CD4-positive, alpha-beta T cell (primary cell): ENCODE data around the gene ARL15. TPM values are rescaled to one million over a fixed set of nuclear protein-coding genes. Genes with fewer than 3 reads are reported as not detected.

Source experiments
- ATAC-seq: fragments of 200-7000 bp; cut with Tn5 transposase; one replicate; pipeline ENCODE4 v1.10.0; 2022; ENCODE audit warnings: mild to moderate bottlenecking; ENCODE audit not compliant: poor library complexity
- CTCF ChIA-PET: fragments of 350-600 bp; sonication (Branson Sonifier 250); formaldehyde crosslinking; loops from one replicate; lab custom pipeline; 2021; ENCODE audit warnings: antibody characterized with exemption, inconsistent platforms; lab: Charles Lee
- POLR2A ChIA-PET: fragments of 350-600 bp; sonication (Branson Sonifier 250); formaldehyde crosslinking; loops from one replicate; lab custom pipeline; 2021; ENCODE audit warnings: antibody characterized with exemption, inconsistent platforms; lab: Charles Lee
- DNase-seq, 14 experiments: peaks; one replicate each; pipeline ENCODE4 v3.0.0-alpha.2; 2013 to 2020; ENCODE audit warnings: mixed read lengths in 2 of 14
- H3K27ac ChIP-seq, 2 donors: one replicate each; pipeline versions ENCODE4 v1.5.1 to v1.7.0; 2013; ENCODE audit warnings: low read length in 2 of 2, low read depth in 1 of 2, mild to moderate bottlenecking in 1 of 2
- H3K27me3 ChIP-seq, 2 experiments: 1 replicate in 1 of 2; 2 replicates in 1 of 2; pipeline versions ENCODE4 v1.6.1 to v1.7.0; 2013; ENCODE audit warnings: low read length in 2 of 2, control low read depth in 1 of 2, mild to moderate bottlenecking in 1 of 2, moderate library complexity in 1 of 2; ENCODE audit not compliant: insufficient read depth in 2 of 2, control insufficient read depth in 1 of 2
- H3K36me3 ChIP-seq: one replicate; pipeline ENCODE4 v1.6.1; 2013; ENCODE audit warnings: low read length, control low read depth; ENCODE audit not compliant: insufficient read depth
- H3K4me1 ChIP-seq: one replicate; pipeline ENCODE4 v1.6.1; 2013; ENCODE audit warnings: low read length, control low read depth; ENCODE audit not compliant: insufficient read depth
- H3K4me3 ChIP-seq: one replicate; pipeline ENCODE4 v1.5.1; 2013; ENCODE audit warnings: mild to moderate bottlenecking, low read length, moderate library complexity
- H3K9me3 ChIP-seq, 2 experiments: 1 replicate in 1 of 2; 2 replicates in 1 of 2; pipeline versions ENCODE4 v1.6.1 to v1.7.0; 2013; ENCODE audit warnings: low read length in 2 of 2, mild to moderate bottlenecking in 2 of 2, control low read depth in 1 of 2, moderate library complexity in 1 of 2; ENCODE audit not compliant: control insufficient read depth in 1 of 2, insufficient read depth in 1 of 2
- H3K27ac Mint-ChIP-seq: one replicate; pipeline ENCODE4 v1.8.0; 2020; ENCODE audit warnings: mixed read lengths
- H3K27me3 Mint-ChIP-seq: one replicate; pipeline ENCODE4 v1.8.0; 2021; ENCODE audit warnings: mixed read lengths
- H3K36me3 Mint-ChIP-seq: one replicate; pipeline ENCODE4 v1.8.0; 2021; ENCODE audit warnings: low read depth, mixed read lengths
- H3K4me1 Mint-ChIP-seq: one replicate; pipeline ENCODE4 v1.8.0; 2021; ENCODE audit warnings: low read depth, mixed read lengths
- H3K4me3 Mint-ChIP-seq: one replicate; pipeline ENCODE4 v1.8.0; 2020; ENCODE audit warnings: mild to moderate bottlenecking, mixed read lengths
- H3K9me3 Mint-ChIP-seq: one replicate; pipeline ENCODE4 v1.8.0; 2020; ENCODE audit warnings: mixed read lengths
- intact Hi-C, 2 experiments: fragments of 100-400 bp; cut with DNase I in 1 of 2; cut with micrococcal nuclease in 1 of 2; formaldehyde crosslinking; loops; one replicate each; pipeline versions ENCODE4 v1.15.1 to v1.9.0; 2023 to 2025; cut with DNase I, micrococcal nuclease
- total RNA-seq, 174 experiments: library from RNA in 2 of 174; stranded (reverse) in 2 of 174; gene quantifications; one replicate each; pipeline ENCODE4 v1.2.3 and lab custom pipeline; 2021 to 2026
- TF ChIP-seq, protein P1 (sequence below): fragments of 200-600 bp; IDR thresholded peaks from one replicate; pipeline ENCODE4 v1.8.0; 2022; ENCODE audit warnings: antibody characterized with exemption, mild to moderate bottlenecking

Gene ARL15
- total RNA-seq, 2 experiments from 2014 or later: 9.1 to 10.6 TPM

DNA sequence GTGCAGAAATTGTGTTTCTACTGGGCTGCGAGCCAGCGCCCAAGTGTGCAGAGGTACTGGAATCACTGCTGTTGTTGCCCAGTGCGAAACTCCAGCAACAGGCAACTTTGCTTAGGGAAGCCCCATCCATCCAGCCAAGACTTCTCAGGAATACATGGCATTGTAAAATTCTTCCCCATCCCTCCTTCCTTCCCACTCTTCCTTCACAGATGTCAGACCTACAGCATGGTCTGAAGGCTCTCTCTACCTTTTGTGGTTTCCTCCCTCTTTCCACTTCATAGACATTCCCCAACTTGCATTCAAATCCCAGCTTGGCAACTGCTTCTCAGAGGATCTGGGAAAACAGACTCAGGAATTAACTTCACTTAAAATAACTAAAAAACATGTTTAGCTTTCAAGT, 30.4 kb downstream of the ARL15 start:
- Histone ChIP-seq H3K4me3 (no peak overlapping the region), H3K27ac (no peak overlapping the region), H3K4me1 (no peaks in the 10 kb centered on the region), H3K9me3 (no peaks in the 10 kb centered on the region), H3K36me3 (peaks cover 4% of the 10 kb centered on the region), H3K27me3 (no peaks in the 10 kb centered on the region)
- ChIA-PET POLR2A (no interaction called here), CTCF (no interaction called here)
- peaks cover 28% of the 10 kb centered on the region for H3K36me3 Mint-ChIP-seq
- no peak overlapping the region for H3K4me3 Mint-ChIP-seq
- TF ChIP-seq, protein P1, sequence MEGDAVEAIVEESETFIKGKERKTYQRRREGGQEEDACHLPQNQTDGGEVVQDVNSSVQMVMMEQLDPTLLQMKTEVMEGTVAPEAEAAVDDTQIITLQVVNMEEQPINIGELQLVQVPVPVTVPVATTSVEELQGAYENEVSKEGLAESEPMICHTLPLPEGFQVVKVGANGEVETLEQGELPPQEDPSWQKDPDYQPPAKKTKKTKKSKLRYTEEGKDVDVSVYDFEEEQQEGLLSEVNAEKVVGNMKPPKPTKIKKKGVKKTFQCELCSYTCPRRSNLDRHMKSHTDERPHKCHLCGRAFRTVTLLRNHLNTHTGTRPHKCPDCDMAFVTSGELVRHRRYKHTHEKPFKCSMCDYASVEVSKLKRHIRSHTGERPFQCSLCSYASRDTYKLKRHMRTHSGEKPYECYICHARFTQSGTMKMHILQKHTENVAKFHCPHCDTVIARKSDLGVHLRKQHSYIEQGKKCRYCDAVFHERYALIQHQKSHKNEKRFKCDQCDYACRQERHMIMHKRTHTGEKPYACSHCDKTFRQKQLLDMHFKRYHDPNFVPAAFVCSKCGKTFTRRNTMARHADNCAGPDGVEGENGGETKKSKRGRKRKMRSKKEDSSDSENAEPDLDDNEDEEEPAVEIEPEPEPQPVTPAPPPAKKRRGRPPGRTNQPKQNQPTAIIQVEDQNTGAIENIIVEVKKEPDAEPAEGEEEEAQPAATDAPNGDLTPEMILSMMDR: no peak
- intact Hi-C loops: no loop called here
- DNase-seq: no peak
- no peak overlapping the region for H3K27ac Mint-ChIP-seq
- peaks cover 2% of the 10 kb centered on the region for H3K9me3 Mint-ChIP-seq
- H3K4me1 Mint-ChIP-seq: peaks cover 16% of the 10 kb centered on the region
- H3K27me3 Mint-ChIP-seq: no peaks in the 10 kb centered on the region
- no peak for ATAC-seq

DNA sequence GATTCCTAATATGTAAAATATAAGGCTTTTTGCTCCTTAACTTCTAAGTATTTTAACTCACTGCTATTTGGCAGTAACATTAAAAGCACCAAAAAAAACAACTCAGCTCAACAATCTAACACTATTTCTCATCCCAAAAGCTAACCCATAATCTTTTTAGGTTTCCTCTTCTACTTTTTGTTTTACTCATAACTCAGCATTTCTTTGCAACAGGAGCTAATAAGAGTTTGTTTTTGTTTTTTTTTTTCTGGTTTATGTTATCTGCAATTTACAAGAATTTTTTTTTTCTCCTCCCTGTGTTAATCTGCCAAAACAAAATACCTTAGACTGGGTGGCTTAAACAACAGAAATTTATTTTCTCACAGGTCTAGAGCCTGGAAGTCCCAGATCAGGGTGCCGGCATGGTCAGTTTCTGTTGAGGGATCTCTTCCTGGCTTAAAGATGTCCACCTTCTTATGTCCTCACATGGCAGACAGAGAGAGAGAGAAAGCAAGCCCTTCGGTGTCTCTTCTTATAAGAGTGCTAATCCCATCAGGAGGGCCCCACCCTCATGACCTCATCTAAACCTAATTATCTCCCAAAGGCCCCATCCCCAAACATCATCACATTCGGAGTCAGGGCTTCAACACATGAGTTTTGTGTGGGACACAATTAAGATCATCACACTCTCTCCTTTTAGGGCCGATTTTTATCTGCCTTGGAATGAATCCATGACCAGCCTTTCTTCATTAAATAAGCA, 31.2 kb downstream of the ARL15 start:
- H3K27ac Mint-ChIP-seq: no peak overlapping the region
- Histone ChIP-seq H3K4me1 (no peaks in the 10 kb centered on the region), H3K27me3 (no peaks in the 10 kb centered on the region), H3K4me3 (no peak overlapping the region), H3K9me3 (no peaks in the 10 kb centered on the region), H3K36me3 (peaks cover 4% of the 10 kb centered on the region), H3K27ac (no peak overlapping the region)
- peaks cover 28% of the 10 kb centered on the region for H3K36me3 Mint-ChIP-seq
- TF ChIP-seq, protein P1: no peak
- intact Hi-C loops: no loop called here
- no peak overlapping the region for H3K4me3 Mint-ChIP-seq
- no peak for DNase-seq
- ChIA-PET CTCF (no interaction called here), POLR2A (no interaction called here)
- peaks cover 2% of the 10 kb centered on the region for H3K9me3 Mint-ChIP-seq
- H3K4me1 Mint-ChIP-seq: peaks cover 18% of the 10 kb centered on the region
- ATAC-seq: no peak
- H3K27me3 Mint-ChIP-seq: no peaks in the 10 kb centered on the region

DNA sequence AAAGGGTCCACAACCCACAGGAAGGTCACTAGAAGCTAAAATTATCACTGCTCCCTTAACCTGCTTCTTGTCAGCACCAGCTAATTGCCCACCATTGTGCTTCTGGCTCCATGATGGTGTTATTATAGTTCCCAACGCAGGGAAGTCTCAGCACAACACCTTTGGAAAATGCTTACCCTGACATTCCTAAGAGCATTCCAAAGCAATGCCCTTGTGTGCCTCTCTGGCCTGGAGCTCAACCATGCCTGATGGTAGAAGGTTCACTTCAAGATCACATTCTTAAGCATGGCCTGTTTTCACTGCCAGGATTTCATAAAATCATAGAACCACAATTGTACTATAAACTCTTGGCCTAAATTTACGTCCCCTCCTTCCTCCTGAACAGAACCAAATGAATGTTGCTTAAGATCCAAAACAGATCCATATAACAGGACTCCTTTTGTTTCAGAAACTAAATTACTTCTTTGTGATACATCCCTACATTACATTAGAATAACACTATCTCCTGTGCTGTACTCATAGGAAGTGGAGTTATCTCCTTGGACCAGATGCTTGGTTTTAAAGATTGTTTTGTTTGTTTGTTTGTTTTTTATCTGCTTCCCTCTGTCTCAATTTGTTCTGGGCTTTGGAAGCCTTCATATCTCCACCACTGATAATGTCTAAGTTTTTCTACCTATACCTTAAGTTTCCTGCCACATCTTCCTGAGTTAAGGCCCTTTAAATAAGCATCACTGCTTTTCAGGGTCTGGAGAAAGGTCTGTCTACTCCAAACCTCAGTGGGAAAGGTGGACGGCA, 32.1 kb downstream of the ARL15 start:
- peaks cover 28% of the 10 kb centered on the region for H3K36me3 Mint-ChIP-seq
- H3K9me3 Mint-ChIP-seq: peaks cover 2% of the 10 kb centered on the region
- intact Hi-C loops: no loop called here
- H3K4me1 Mint-ChIP-seq: peaks cover 28% of the 10 kb centered on the region
- no peak overlapping the region for H3K4me3 Mint-ChIP-seq
- no peaks in the 10 kb centered on the region for H3K27me3 Mint-ChIP-seq
- Histone ChIP-seq H3K4me1 (no peaks in the 10 kb centered on the region), H3K9me3 (no peaks in the 10 kb centered on the region), H3K27me3 (no peaks in the 10 kb centered on the region), H3K36me3 (peaks cover 4% of the 10 kb centered on the region), H3K27ac (no peak overlapping the region), H3K4me3 (no peak overlapping the region)
- TF ChIP-seq, protein P1: no peak
- no peak overlapping the region for H3K27ac Mint-ChIP-seq
- ChIA-PET CTCF (no interaction called here), POLR2A (no interaction called here)
- ATAC-seq (no peak), DNase-seq (no peak)
